Fibroblast of skin of back (primary cell): ENCODE measurements around the gene NUDT6. TPM values are rescaled to one million over a fixed set of nuclear protein-coding genes. Genes with fewer than 3 reads are reported as not detected.
A peak's percentile ranks its signal among the peaks of the same experiment; 100 is the strongest.
"Not testable (repeated sequence)": the region's sequence is repeated elsewhere in the genome, so short reads cannot be mapped to it uniquely, and the experiment has no call there.

Source experiments
- DNase-seq: peaks from one replicate; pipeline ENCODE4 v3.0.0-alpha.2; 2013
- polyA plus RNA-seq, 2 experiments: library from polyadenylated mRNA; unstranded; fragments of 120-200 nt; gene quantifications; one replicate each; pipeline ENCODE4 v1.2.1, GENCODE V29; 2013; ENCODE audit not compliant: insufficient read length in 2 of 2

The NUDT6 gene, protein sequence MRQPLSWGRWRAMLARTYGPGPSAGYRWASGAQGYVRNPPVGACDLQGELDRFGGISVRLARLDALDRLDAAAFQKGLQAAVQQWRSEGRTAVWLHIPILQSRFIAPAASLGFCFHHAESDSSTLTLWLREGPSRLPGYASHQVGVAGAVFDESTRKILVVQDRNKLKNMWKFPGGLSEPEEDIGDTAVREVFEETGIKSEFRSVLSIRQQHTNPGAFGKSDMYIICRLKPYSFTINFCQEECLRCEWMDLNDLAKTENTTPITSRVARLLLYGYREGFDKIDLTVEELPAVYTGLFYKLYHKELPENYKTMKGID
- 7.0 TPM for polyA plus RNA-seq (2013, experiment 1 of 2; ENCODE audit: insufficient read length)
- polyA plus RNA-seq (2013, experiment 2 of 2; ENCODE audit: insufficient read length) = 6.3 TPM

GRCh38 chr4:122921971-122922876, at the start of gene NUDT6:
Gene NUDT6, minus strand, starts transcription at chr4:122922597. Its CDS starts 25 bp downstream, at chr4:122922572.
- DNase-seq = peak; percentile 77

- DNase-seq = peak; percentile 78
Measured at GRCh38 chr4:122968227-122968812, 45.9 kb upstream of the NUDT6 start.

GRCh38 chr4:122967231-122967630, 44.8 kb upstream of the NUDT6 start:
- DNase-seq = peak; percentile 75

DNA sequence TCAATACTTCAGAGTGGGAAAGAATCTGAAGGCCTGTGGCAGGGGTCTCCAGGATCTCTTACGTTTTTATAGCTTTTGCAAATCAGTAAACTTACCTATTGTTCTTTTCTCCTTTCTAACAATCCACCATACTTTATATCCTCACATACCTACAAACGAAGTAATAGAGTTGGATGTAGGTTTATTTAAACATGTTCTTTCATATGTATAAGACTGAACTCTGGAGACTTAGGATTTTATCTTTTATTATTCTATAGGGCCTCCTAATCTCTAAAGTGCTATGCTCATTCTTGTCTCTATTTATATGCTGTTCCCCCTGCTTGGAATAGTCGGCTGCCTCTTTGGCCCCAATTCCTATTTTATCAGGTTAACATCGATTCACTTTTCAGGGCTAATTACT, 43.8 kb upstream of the NUDT6 start:
- DNase-seq = no peak

DNA sequence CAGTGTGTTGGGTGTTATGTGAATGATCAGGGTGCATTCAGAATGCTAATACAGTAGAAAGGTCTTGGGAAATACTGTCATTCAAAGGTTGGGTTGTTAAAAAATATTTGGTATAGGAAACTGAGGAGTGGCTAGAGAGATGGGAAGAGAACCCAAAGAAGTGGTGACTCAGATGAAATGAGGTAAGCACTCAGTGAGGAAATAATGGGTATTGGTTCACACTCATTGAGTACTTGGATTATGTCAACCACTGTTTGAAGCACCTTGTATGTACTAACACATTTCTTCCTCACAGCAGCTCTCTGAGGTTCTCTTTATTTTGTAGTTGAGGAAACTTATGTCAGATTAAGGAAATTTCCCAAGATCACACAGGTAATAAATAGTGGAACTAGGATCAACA, 40.8 kb upstream of the NUDT6 start:
- DNase-seq = peak; percentile 15

- DNase-seq = peak; percentile 7
Measured at GRCh38 chr4:122960611-122961000, 38.2 kb upstream of the NUDT6 start.

GRCh38 chr4:122959981-122960610, 37.7 kb upstream of the NUDT6 start:
- peak; percentile 6 for DNase-seq

DNA sequence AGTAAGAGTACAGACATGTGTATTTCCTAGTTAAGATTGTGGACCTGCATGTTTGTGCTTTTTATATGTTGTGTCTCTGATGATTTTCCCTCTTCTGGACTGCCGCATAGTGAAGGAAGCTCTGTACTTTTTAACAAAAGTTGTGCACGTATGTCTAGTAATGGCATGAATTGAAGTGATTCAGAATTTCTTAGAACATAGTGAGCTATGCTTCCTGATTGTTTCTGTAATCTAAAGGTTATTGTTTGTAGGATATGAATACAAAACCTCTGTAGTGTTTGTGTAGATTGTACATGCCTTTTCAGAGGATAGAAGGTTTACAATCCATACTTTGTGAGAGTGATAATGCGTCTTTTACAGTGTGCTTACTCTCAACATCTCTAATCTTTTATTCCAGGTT, 37.0 kb upstream of the NUDT6 start:
- no peak for DNase-seq

DNA sequence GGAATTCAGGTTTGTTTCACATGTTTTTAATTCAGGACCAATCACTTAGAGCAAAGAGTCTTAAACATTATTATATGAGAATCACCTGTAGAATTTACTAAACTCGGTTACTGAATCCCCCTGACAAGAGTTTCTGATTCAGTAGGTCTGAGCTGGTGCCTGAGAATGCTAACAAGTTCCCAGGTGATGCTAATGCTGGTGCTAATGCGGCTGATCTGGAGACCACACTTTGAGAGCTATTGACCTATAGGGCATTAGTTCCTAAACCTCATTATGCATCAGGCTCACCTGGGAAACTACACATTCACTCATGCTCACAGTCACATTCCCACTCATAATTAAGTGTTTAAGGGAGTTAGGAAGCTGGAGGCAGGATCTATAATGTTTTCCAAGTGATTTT, 36.1 kb upstream of the NUDT6 start:
- no peak for DNase-seq

- no peak for DNase-seq
Measured at GRCh38 chr4:122953924-122954323, 31.5 kb upstream of the NUDT6 start.

- no peak for DNase-seq
Measured at GRCh38 chr4:122952028-122952427, 29.6 kb upstream of the NUDT6 start.

GRCh38 chr4:122948671-122949070, 26.3 kb upstream of the NUDT6 start:
- DNase-seq = no peak

- no peak for DNase-seq
Measured at GRCh38 chr4:122946142-122946541, 23.7 kb upstream of the NUDT6 start.

DNA sequence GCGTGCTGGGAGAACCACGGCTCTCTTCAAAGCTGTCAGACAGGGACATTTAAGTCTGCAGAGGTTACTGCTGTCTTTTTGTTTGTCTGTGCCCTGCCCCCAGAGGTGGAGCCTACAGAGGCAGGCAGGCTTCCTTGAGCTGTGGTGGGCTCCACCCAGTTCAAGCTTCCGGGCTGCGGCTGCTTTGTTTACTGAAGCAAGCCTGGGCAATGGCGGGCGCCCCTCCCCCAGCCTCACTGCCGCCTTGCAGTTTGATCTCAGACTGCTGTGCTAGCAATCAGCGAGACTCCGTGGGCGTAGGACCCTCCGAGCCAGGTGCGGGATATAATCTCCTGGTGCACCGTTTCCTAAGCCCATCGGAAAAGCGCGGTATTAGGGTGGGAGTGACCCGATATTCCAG, 22.7 kb upstream of the NUDT6 start:
- DNase-seq = not testable (repeated sequence)

- no peak for DNase-seq
Measured at GRCh38 chr4:122932763-122933162, 10.4 kb upstream of the NUDT6 start.

DNA sequence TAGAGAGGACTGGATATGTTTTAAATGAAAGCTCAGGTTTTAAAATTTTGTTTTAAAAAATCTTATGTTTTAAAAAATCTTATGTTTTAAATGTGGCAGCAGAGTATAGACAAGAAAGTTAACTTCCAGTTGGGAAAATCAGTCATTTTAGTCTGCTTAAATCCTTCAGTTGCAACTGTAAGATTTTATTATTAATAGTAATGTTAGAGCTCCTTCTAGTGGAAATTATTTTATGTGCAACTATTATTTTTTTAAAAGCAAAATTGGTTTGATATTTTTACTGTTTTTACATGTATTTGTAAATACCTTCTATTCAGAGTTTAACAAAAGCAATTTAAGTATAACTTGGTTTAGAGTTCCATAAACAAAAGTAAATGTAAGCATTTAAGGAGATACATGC, 8.5 kb upstream of the NUDT6 start:
- peak; percentile 16 for DNase-seq

DNA sequence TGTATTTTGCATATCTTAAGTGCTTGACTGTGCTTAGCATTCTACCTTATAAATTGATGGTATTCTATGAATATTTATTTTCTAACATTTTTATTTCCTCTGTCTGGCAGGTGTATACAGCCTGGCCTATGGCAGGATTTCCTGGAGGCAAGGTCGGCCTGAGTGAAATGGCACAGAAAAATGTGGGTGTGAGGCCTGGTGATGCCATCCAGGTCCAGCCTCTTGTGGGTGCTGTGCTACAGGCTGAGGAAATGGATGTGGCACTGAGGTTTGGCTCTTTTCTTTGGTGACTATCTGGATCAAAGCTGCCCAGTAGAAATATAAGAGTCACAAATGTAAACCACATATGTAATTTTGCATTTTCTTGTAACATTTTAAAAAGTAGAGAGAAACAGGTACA, 6.5 kb upstream of the NUDT6 start:
- no peak for DNase-seq

- DNase-seq = peak; percentile 89
Measured at GRCh38 chr4:122922877-122923511, 597 bp upstream of the NUDT6 start.

GRCh38 chr4:122921300-122921699, 1.1 kb downstream of the NUDT6 start:
- DNase-seq = no peak

- DNase-seq = no peak
Measured at GRCh38 chr4:122920473-122920872, 1.9 kb downstream of the NUDT6 start.

- DNase-seq = no peak
Measured at GRCh38 chr4:122917731-122918130, 4.7 kb downstream of the NUDT6 start.

GRCh38 chr4:122914938-122915337, 7.5 kb downstream of the NUDT6 start:
- DNase-seq = peak; percentile 68
